CD4-positive, CD25-positive, alpha-beta regulatory T cell (primary cell): ENCODE data around the gene OPN3. TPM values are rescaled to one million over a fixed set of nuclear protein-coding genes. Genes with fewer than 3 reads are reported as not detected.
A peak's percentile ranks its signal among the peaks of the same experiment; 100 is the strongest.
"Not testable (repeated sequence)": the region's sequence is repeated elsewhere in the genome, so short reads cannot be mapped to it uniquely, and the experiment has no call there.

Experiments
- ATAC-seq, 2 donors: fragments of 150-1000 bp; cut with Tn5 transposase; one replicate each; pipeline ENCODE4 v1.10.0; 2021; ENCODE audit warnings: low read depth in 2 of 2, moderate number of reproducible peaks in 2 of 2, moderate library complexity in 1 of 2
- DNase-seq, 3 donors: peaks; one replicate each; pipeline versions ENCODE4 v3.0.0 to v3.0.0-alpha.2; 2012 to 2022; ENCODE audit warnings: mixed read lengths in 1 of 3
- H3K27ac ChIP-seq: one replicate; pipeline ENCODE4 v1.7.0; 2013; ENCODE audit warnings: mild to moderate bottlenecking, low read length; ENCODE audit not compliant: insufficient read depth, poor library complexity, severe bottlenecking
- H3K27me3 ChIP-seq: one replicate; pipeline ENCODE4 v1.7.0; 2013; ENCODE audit warnings: low read length; ENCODE audit not compliant: control insufficient read depth, insufficient read depth
- H3K36me3 ChIP-seq: one replicate; pipeline ENCODE4 v1.7.0; 2013; ENCODE audit warnings: mild to moderate bottlenecking, low read length, moderate library complexity; ENCODE audit not compliant: control insufficient read depth, insufficient read depth
- H3K4me1 ChIP-seq: 2 replicates; pipeline ENCODE4 v1.7.0; 2013; ENCODE audit warnings: mild to moderate bottlenecking, low read length; ENCODE audit not compliant: insufficient read depth, control insufficient read depth, poor library complexity, severe bottlenecking
- H3K4me3 ChIP-seq: one replicate; pipeline ENCODE4 v1.7.0; 2013; ENCODE audit warnings: low read depth, mild to moderate bottlenecking, low read length, moderate library complexity
- H3K9me3 ChIP-seq, 2 experiments: 1 replicate in 1 of 2; 2 replicates in 1 of 2; pipeline ENCODE4 v1.7.0; 2013; ENCODE audit warnings: low read length in 2 of 2, mild to moderate bottlenecking in 1 of 2, moderate library complexity in 1 of 2; ENCODE audit not compliant: control insufficient read depth in 2 of 2
- H3K27ac Mint-ChIP-seq, 3 donors: one replicate each; pipeline ENCODE4 v1.8.0; 2020 to 2022; ENCODE audit warnings: mild to moderate bottlenecking in 3 of 3, mixed read lengths in 3 of 3, moderate library complexity in 2 of 3
- H3K27me3 Mint-ChIP-seq: one replicate; pipeline ENCODE4 v1.8.0; 2022; ENCODE audit warnings: mild to moderate bottlenecking, mixed read lengths
- H3K36me3 Mint-ChIP-seq: one replicate; pipeline ENCODE4 v1.8.0; 2020; ENCODE audit warnings: mixed read lengths
- H3K4me1 Mint-ChIP-seq, 4 donors: one replicate each; pipeline ENCODE4 v1.8.0; 2020 to 2022; ENCODE audit warnings: mixed read lengths in 4 of 4, mild to moderate bottlenecking in 1 of 4
- H3K4me3 Mint-ChIP-seq, 4 donors: one replicate each; pipeline ENCODE4 v1.8.0; 2020 to 2022; ENCODE audit warnings: mild to moderate bottlenecking in 4 of 4, mixed read lengths in 4 of 4, moderate library complexity in 3 of 4
- H3K9me3 Mint-ChIP-seq, 7 donors: one replicate each; pipeline ENCODE4 v1.8.0; 2020 to 2022; ENCODE audit warnings: mixed read lengths in 7 of 7, mild to moderate bottlenecking in 3 of 7, moderate library complexity in 2 of 7
- polyA plus RNA-seq, 4 donors: library from polyadenylated mRNA; unstranded; fragments of 300-500 nt; fragmentation: Illumina TruSeq; gene quantifications; one replicate each; pipeline ENCODE4 v1.2.3, GENCODE V29; 2021
- total RNA-seq: library from RNA; stranded (reverse); gene quantifications from one replicate; pipeline ENCODE4 v1.2.3, GENCODE V29; 2022

The OPN3 gene
- total and polyA plus RNA-seq, 5 donors from 2014 or later: 3.3 to 20.4 (median 16.9) TPM

DNA sequence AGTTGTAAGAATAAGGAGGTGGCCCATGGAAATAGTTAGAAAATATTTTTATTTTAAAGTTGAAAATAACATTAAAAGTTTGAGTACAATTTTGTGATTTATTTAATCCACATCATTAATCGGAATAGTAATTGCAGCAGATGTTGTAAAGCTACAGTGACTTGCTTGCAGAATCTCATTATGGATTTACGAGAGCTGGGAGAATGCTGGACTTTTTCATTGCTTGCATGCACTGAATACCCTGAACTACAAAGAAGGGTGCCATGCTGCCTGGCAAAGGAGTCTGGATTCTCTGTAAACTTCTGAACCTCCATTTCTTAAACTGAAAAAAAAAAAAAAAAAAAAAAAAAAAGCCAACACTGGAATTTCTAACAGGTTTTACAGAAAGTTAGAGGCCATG is 38.4 kb upstream of the OPN3 start:
- ATAC-seq: no peak
- Histone ChIP-seq H3K4me1 (peaks cover 13% of the 10 kb centered on the region), H3K9me3 (no peaks in the 10 kb centered on the region), H3K27me3 (no peaks in the 10 kb centered on the region), H3K27ac (no peak overlapping the region), H3K4me3 (no peak overlapping the region), H3K36me3 (no peaks in the 10 kb centered on the region)
- DNase-seq: no peak
- Mint-ChIP-seq H3K9me3 (peaks cover 0 to 4% (median 2%) of the 10 kb centered on the region in 7 donors), H3K36me3 (peaks cover 5% of the 10 kb centered on the region), H3K27ac (no peak overlapping the region), H3K4me3 (no peak overlapping the region), H3K4me1 (peaks cover 11 to 25% (median 15%) of the 10 kb centered on the region in 4 donors), H3K27me3 (peaks cover 13% of the 10 kb centered on the region)

GRCh38 chr1:241677201-241677600 is 37.0 kb upstream of the OPN3 start:
- Histone ChIP-seq H3K36me3 (no peaks in the 10 kb centered on the region), H3K4me3 (peak overlapping the region; percentile 76), H3K4me1 (peaks cover 13% of the 10 kb centered on the region), H3K27me3 (peaks cover 2% of the 10 kb centered on the region), H3K9me3 (no peaks in the 10 kb centered on the region), H3K27ac (peak overlapping the region; percentile 67)
- Mint-ChIP-seq H3K9me3 (peaks cover 0 to 6% (median 4%) of the 10 kb centered on the region in 7 donors), H3K4me1 (peaks cover 11 to 25% (median 15%) of the 10 kb centered on the region in 4 donors), H3K27ac (peak overlapping the region; percentile 67 to 92 (median 88)), H3K4me3 (peak overlapping the region; percentile 44 to 90 (median 78)), H3K27me3 (peaks cover 10% of the 10 kb centered on the region), H3K36me3 (peaks cover 5% of the 10 kb centered on the region)
- peak; percentile 97 for ATAC-seq
- peak in 2 of 3 donors; percentile 61 to 85 for DNase-seq

DNA sequence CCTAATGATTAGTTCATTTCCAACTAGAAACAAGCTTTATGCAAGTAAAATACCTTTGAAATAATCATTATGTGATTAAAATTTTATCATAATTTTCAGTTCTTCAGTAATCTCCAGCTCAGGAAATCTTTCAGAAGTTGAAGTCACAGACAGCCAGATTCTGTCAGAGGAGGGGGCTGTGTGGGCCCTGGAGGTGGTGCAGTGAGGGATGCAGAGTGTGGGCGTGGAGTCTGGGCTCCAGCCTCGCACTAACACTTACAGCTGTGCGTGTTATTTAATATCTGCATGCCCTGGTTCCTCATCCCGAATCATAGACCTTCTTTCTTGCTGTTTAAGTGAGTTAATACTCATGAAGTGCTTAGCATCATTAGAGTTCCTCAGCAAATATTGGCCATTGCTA is 35.8 kb upstream of the OPN3 start:
- no peak overlapping the region for H3K4me3 Mint-ChIP-seq

GRCh38 chr1:241674805-241675384 is 34.7 kb upstream of the OPN3 start:
- Mint-ChIP-seq H3K4me1 (peaks cover 6 to 21% (median 14%) of the 10 kb centered on the region in 4 donors), H3K36me3 (no peaks in the 10 kb centered on the region), H3K27me3 (peaks cover 4% of the 10 kb centered on the region), H3K9me3 (peaks cover 0 to 4% (median 0%) of the 10 kb centered on the region in 7 donors), H3K4me3 (no peak overlapping the region), H3K27ac (peak overlapping the region in 1 of 3 donors; percentile 14)
- Histone ChIP-seq H3K27ac (no peak overlapping the region), H3K4me1 (peaks cover 13% of the 10 kb centered on the region), H3K9me3 (no peaks in the 10 kb centered on the region), H3K4me3 (no peak overlapping the region), H3K36me3 (no peaks in the 10 kb centered on the region), H3K27me3 (peaks cover 4% of the 10 kb centered on the region)
- ATAC-seq (no peak), DNase-seq (no peak)

More for the DNA sequence above, 35.8 kb upstream of the OPN3 start:
- peak overlapping the region; percentile 28 to 67 (median 32) for H3K27ac Mint-ChIP-seq
- ATAC-seq (no peak), DNase-seq (no peak)
- peaks cover 2% of the 10 kb centered on the region for H3K27me3 ChIP-seq
- H3K27ac ChIP-seq: no peak overlapping the region
- no peaks in the 10 kb centered on the region for H3K9me3 ChIP-seq
- peaks cover 5% of the 10 kb centered on the region for H3K36me3 Mint-ChIP-seq
- no peak overlapping the region for H3K4me3 ChIP-seq
- H3K36me3 ChIP-seq: no peaks in the 10 kb centered on the region
- peaks cover 13% of the 10 kb centered on the region for H3K4me1 ChIP-seq
- peaks cover 11 to 25% (median 15%) of the 10 kb centered on the region in 4 donors for H3K4me1 Mint-ChIP-seq
- H3K27me3 Mint-ChIP-seq: peaks cover 4% of the 10 kb centered on the region
- peaks cover 0 to 6% (median 2%) of the 10 kb centered on the region in 7 donors for H3K9me3 Mint-ChIP-seq

- DNase-seq: no peak
- Histone ChIP-seq H3K9me3 (no peaks in the 10 kb centered on the region), H3K36me3 (no peaks in the 10 kb centered on the region), H3K4me1 (peaks cover 6% of the 10 kb centered on the region), H3K4me3 (no peak overlapping the region), H3K27ac (no peak overlapping the region), H3K27me3 (peaks cover 4% of the 10 kb centered on the region)
- Mint-ChIP-seq H3K4me3 (no peak overlapping the region), H3K27ac (peak overlapping the region in 2 of 3 donors; percentile 9 to 27), H3K27me3 (peaks cover 1% of the 10 kb centered on the region), H3K4me1 (peaks cover 0 to 12% (median 6%) of the 10 kb centered on the region in 4 donors), H3K9me3 (peaks cover 0 to 4% (median 0%) of the 10 kb centered on the region in 7 donors), H3K36me3 (no peaks in the 10 kb centered on the region)
- no peak for ATAC-seq
Measured at GRCh38 chr1:241672301-241672700, 32.1 kb upstream of the OPN3 start.

GRCh38 chr1:241666419-241666818 is 26.2 kb upstream of the OPN3 start:
- Histone ChIP-seq H3K27me3 (peaks cover 2% of the 10 kb centered on the region), H3K36me3 (no peaks in the 10 kb centered on the region), H3K4me1 (no peaks in the 10 kb centered on the region), H3K9me3 (no peaks in the 10 kb centered on the region), H3K4me3 (no peak overlapping the region), H3K27ac (no peak overlapping the region)
- H3K9me3 Mint-ChIP-seq: no peaks in the 10 kb centered on the region
- H3K27ac Mint-ChIP-seq: no peak overlapping the region
- no peak overlapping the region for H3K4me3 Mint-ChIP-seq
- no peak for ATAC-seq
- H3K27me3 Mint-ChIP-seq: peaks cover 7% of the 10 kb centered on the region
- H3K4me1 Mint-ChIP-seq: no peaks in the 10 kb centered on the region
- DNase-seq: no peak
- H3K36me3 Mint-ChIP-seq: no peaks in the 10 kb centered on the region

DNA sequence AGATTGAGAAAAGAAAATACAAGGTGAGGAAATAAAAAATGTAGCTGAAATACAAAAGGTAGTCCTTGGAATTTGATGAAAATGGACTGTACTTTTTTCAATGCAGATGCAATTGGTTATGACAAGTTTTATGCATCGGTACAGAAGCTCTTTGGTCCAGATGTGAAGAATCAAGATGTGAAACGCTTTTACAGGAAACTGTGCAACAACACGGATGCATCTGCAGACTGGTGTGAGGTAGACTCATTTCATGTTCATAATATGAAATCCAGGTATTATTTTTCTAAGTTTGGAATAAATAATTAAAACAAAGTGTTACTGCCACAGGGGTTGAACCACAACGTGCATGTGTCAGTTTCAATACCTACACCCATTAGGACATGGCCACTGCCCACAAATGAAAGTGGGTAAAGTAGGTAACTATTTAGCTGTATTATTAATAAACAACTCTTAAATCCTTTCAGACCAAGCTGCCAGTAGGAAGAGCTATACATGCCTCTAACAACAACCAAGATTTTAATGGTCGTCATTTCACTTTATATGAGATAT is 20.3 kb upstream of the OPN3 start:
- Histone ChIP-seq H3K36me3 (no peaks in the 10 kb centered on the region), H3K4me1 (no peaks in the 10 kb centered on the region), H3K27ac (no peak overlapping the region), H3K9me3 (no peaks in the 10 kb centered on the region), H3K4me3 (no peak overlapping the region), H3K27me3 (peaks cover 2% of the 10 kb centered on the region)
- H3K36me3 Mint-ChIP-seq: no peaks in the 10 kb centered on the region
- H3K4me3 Mint-ChIP-seq: no peak overlapping the region
- peaks cover 7% of the 10 kb centered on the region for H3K27me3 Mint-ChIP-seq
- H3K27ac Mint-ChIP-seq: no peak overlapping the region
- no peaks in the 10 kb centered on the region for H3K4me1 Mint-ChIP-seq
- ATAC-seq (no peak), DNase-seq (no peak)
- no peaks in the 10 kb centered on the region for H3K9me3 Mint-ChIP-seq

DNA sequence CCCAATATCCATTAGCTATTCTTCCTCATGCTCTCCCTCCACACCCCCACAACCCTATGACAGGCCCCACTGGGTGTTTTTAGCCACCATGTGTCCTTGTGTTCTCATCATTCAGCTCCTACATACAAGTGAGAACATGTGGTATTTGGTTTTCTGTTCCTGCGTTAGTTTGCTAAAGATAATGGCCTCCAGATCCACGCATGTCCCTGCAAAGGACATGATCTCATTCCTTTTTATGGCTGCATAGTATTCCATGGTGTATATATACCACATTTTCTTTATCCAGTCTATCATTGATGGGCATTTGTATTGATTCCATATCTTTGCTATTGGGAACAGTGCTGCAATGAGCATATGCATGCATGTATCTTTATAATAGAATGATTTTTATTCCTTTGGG is 18.8 kb upstream of the OPN3 start:
- H3K27me3 Mint-ChIP-seq, DNase-seq, H3K4me3 Mint-ChIP-seq, H3K9me3 Mint-ChIP-seq, H3K36me3 Mint-ChIP-seq, H3K27ac ChIP-seq, H3K36me3 ChIP-seq, H3K27me3 ChIP-seq, H3K4me1 Mint-ChIP-seq, H3K9me3 ChIP-seq, ATAC-seq, H3K4me3 ChIP-seq, H3K4me1 ChIP-seq: not testable (repeated sequence)
- peak overlapping the region in 1 of 3 donors; percentile 27 for H3K27ac Mint-ChIP-seq
